ENCODE results near the gene FAM20C. TPM values are rescaled to one million over a fixed set of nuclear protein-coding genes. Genes with fewer than 3 reads are reported as not detected.

The FAM20C gene
- total RNA-seq, 1 experiment from 2014 or later = 62.6 TPM

DNA sequence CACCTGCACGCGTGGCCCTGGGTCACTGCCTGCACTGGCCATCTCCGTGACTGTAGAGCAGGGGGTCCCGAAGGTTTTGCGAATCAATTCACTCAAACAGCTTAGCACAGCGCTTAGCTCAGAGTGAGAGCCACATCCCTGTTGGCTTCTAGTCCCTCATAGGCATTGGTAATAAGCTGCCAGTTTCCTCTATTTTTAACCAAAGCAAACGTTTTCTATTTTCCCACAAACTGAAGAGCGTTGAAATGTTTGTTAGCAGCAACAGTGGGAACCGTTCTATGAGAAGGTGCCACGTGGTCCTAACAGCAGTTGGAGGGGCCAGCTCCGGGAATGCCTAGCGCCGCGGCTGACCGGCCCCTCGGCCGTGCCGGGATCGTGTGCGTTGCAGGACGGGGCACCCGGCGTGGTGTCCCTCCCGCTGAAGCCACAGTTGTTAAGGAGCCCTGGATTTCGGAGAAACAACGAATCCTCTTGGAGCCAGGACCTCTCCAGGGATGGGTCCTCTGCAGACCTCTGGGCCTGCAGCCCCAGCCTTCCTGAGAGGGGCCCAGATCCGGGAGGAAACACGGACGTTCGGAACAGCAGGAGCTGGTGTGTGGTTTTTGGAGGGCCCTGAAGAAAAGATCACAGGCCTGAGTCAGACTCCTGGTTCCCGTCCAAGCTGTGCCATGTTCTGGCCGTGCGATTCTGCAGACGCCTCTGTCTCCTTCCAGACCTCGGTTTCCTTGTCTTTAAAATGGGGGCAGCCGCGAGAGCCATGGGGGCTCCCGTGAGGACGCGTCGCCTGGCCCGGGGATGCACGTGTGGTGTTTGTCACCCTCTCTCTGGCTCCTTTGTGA is 40.3 kb downstream of the FAM20C start:
- Histone ChIP-seq H3K27me3 (ENCODE audit: insufficient read depth, low read length) (no peaks in the 10 kb centered on the region), H3K27ac (ENCODE audit: insufficient read length, low read depth, low read length) (no peak overlapping the region), H3K18ac (ENCODE audit: insufficient read length, low read depth, low read length) (no peak overlapping the region), H3K79me1 (ENCODE audit: insufficient read depth, low read depth, low read length, poor library complexity, severe bottlenecking) (no peaks in the 10 kb centered on the region), H2AK5ac (ENCODE audit: insufficient read length, low read length) (no peak overlapping the region), H2BK120ac (ENCODE audit: low read depth, low read length, poor library complexity, severe bottlenecking) (no peak overlapping the region), H2BK5ac (ENCODE audit: insufficient read length, low read length) (no peak overlapping the region), H2AFZ (ENCODE audit: low read length) (no peak overlapping the region), H4K91ac (ENCODE audit: insufficient read length, low read depth, low read length) (no peak overlapping the region), H2BK20ac (ENCODE audit: low read depth, low read length, poor library complexity, severe bottlenecking) (no peak overlapping the region), H4K20me1 (ENCODE audit: control insufficient read depth, insufficient read depth, insufficient read length) (no peaks in the 10 kb centered on the region), H3K14ac (ENCODE audit: insufficient read depth, low read length) (no peak overlapping the region), H4K5ac (ENCODE audit: insufficient read length, low read depth, low read length) (no peak overlapping the region), H3T11ph (ENCODE audit: low read length) (no peak overlapping the region), H3K4me2 (ENCODE audit: insufficient read depth, insufficient read length, low read length) (no peak overlapping the region), H4K8ac (replicated peaks; ENCODE audit: insufficient read length, low read depth, low read length) (no peak overlapping the region), H3K23ac (ENCODE audit: insufficient read length, low read depth, low read length) (no peak overlapping the region), H3K79me2 (ENCODE audit: insufficient read depth, low read length) (peaks cover 4% of the 10 kb centered on the region; the same call in 1 of the 2 replicates), H3K9me3 (ENCODE audit: control insufficient read depth, low read depth, low read length) (no peaks in the 10 kb centered on the region), H3K9ac (ENCODE audit: extremely low read depth, insufficient read length, low read length) (no peak overlapping the region), H3K4me1 (ENCODE audit: insufficient read depth, low read length) (no peaks in the 10 kb centered on the region), H2BK15ac (ENCODE audit: low read depth, low read length) (no peak overlapping the region), H3K4ac (ENCODE audit: low read depth, low read length) (no peak overlapping the region), H2BK12ac (ENCODE audit: insufficient read length, low read depth, low read length) (no peak overlapping the region), H3K56ac (ENCODE audit: insufficient read length, low read depth, low read length) (no peak overlapping the region), H3K23me2 (ENCODE audit: insufficient read length, low read depth, low read length, poor library complexity, severe bottlenecking) (no peaks in the 10 kb centered on the region)
- peaks cover 0 to 3% of the 10 kb centered on the region in 2 experiments; a peak in 1 of 5 replicates for H3K9me3 Mint-ChIP-seq
- TF ChIP-seq, protein P1, sequence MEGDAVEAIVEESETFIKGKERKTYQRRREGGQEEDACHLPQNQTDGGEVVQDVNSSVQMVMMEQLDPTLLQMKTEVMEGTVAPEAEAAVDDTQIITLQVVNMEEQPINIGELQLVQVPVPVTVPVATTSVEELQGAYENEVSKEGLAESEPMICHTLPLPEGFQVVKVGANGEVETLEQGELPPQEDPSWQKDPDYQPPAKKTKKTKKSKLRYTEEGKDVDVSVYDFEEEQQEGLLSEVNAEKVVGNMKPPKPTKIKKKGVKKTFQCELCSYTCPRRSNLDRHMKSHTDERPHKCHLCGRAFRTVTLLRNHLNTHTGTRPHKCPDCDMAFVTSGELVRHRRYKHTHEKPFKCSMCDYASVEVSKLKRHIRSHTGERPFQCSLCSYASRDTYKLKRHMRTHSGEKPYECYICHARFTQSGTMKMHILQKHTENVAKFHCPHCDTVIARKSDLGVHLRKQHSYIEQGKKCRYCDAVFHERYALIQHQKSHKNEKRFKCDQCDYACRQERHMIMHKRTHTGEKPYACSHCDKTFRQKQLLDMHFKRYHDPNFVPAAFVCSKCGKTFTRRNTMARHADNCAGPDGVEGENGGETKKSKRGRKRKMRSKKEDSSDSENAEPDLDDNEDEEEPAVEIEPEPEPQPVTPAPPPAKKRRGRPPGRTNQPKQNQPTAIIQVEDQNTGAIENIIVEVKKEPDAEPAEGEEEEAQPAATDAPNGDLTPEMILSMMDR (conservative IDR thresholded peaks at IDR 0.05) = no peak
- peak overlapping the region in 1 of 3 experiments; percentile 67; a peak in 1 of 7 replicates for H3K27ac Mint-ChIP-seq
- no peaks in the 10 kb centered on the region for H3K27me3 Mint-ChIP-seq (ENCODE audit: low read depth)
- DNase-seq = no peak
- no CpG with 5 or more reads among the region's 43 CpGs for WGBS (ENCODE audit: extremely low coverage, insufficient read length, low lambda C conversion rate)
- H3K4me3 Mint-ChIP-seq = no peak overlapping the region
- H3K4me1 Mint-ChIP-seq = peaks cover 0 to 3% of the 10 kb centered on the region in 2 experiments; a peak in 1 of 4 replicates
- H3K36me3 Mint-ChIP-seq (ENCODE audit: insufficient read depth in 1 of 3, low read depth in 3 of 3) = peaks cover 6 to 25% (median 9%) of the 10 kb centered on the region in 3 experiments
